ENCODE measurements around the gene ERFL.

ERFL gene

GRCh38 chr19:41887711-41888382, 40.4 kb downstream of the ERFL start:
- Histone ChIP-seq H3K9me3 (ENCODE audit: severe bottlenecking) (no peaks in the 10 kb centered on the region), H3K36me3 (ENCODE audit: low read depth) (peaks cover 38% of the 10 kb centered on the region), H3K4me1 (ENCODE audit: insufficient read depth, poor library complexity, severe bottlenecking) (peaks cover 23% of the 10 kb centered on the region), H3K4me3 (ENCODE audit: severe bottlenecking) (no peak overlapping the region), H3K27ac (ENCODE audit: poor library complexity, severe bottlenecking) (peak overlapping the region; percentile 85), H3K27me3 (ENCODE audit: insufficient read depth, poor library complexity, severe bottlenecking) (no peaks in the 10 kb centered on the region)
- ATAC-seq (ENCODE audit: low read depth) (peak; percentile 83), DNase-seq (ENCODE audit: low spot score) (peak; percentile 98)
- TF ChIP-seq, protein P1, sequence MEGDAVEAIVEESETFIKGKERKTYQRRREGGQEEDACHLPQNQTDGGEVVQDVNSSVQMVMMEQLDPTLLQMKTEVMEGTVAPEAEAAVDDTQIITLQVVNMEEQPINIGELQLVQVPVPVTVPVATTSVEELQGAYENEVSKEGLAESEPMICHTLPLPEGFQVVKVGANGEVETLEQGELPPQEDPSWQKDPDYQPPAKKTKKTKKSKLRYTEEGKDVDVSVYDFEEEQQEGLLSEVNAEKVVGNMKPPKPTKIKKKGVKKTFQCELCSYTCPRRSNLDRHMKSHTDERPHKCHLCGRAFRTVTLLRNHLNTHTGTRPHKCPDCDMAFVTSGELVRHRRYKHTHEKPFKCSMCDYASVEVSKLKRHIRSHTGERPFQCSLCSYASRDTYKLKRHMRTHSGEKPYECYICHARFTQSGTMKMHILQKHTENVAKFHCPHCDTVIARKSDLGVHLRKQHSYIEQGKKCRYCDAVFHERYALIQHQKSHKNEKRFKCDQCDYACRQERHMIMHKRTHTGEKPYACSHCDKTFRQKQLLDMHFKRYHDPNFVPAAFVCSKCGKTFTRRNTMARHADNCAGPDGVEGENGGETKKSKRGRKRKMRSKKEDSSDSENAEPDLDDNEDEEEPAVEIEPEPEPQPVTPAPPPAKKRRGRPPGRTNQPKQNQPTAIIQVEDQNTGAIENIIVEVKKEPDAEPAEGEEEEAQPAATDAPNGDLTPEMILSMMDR (IDR thresholded peaks at IDR 0.05; ENCODE audit: poor library complexity, severe bottlenecking), result peak; percentile 77

DNA sequence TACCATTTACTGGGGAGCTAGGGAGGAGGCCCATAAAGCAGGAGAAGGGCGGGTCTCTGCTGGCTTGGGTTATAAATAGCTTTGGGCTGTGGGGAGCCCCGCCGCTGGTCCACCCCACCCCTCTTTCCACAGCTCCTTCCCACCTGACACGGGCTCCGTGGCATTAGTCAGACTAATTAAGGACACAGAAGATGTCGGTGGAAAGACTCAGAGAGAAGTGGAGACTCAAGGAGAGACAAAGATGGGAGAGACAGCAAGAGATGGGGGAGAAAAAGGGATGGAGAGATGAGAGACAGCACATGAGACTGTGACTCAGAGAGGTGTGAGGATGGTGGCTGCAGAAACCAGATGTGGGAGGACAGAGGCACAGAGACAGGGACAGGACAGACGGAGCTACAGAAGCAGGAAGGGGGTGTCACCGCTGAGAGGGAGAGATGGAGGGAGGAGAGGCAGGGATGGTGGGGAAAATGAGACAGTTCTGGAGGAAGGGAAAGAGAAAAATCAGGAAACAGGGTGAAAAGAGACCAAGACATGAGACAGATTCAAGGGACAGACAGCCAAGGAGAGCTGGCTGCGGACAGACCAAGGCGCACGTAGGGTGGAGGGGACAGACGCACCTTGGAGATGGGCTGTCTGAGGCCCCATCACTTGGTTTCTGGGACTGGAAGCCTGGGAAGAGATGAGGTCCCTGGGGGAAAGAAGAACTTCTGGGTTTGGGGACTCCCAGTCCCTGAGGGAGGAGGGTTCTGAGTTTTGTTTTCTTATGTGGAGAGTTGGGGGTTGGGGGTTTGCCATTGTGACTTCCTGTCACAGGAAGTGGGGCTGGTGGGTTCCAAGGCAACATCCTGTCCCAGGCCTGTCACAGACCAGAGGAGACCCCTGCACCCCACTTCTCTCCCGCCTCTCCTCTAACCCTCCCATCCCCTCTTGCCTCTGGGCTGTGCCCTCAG, 41.2 kb downstream of the ERFL start:
- no peak overlapping the region for H3K4me3 ChIP-seq (ENCODE audit: severe bottlenecking)
- H3K9me3 ChIP-seq (ENCODE audit: severe bottlenecking), result no peaks in the 10 kb centered on the region
- peak overlapping the region; percentile 85 for H3K27ac ChIP-seq (ENCODE audit: poor library complexity, severe bottlenecking)
- TF ChIP-seq, protein P1 (IDR thresholded peaks at IDR 0.05; ENCODE audit: poor library complexity, severe bottlenecking), result no peak
- DNase-seq (ENCODE audit: low spot score) (no peak), ATAC-seq (ENCODE audit: low read depth) (no peak)
- peaks cover 23% of the 10 kb centered on the region for H3K4me1 ChIP-seq (ENCODE audit: insufficient read depth, poor library complexity, severe bottlenecking)
- H3K27me3 ChIP-seq (ENCODE audit: insufficient read depth, poor library complexity, severe bottlenecking), result no peaks in the 10 kb centered on the region
- H3K36me3 ChIP-seq (ENCODE audit: low read depth), result peaks cover 30% of the 10 kb centered on the region

GRCh38 chr19:41883821-41884733, 44.2 kb downstream of the ERFL start:
- no peaks in the 10 kb centered on the region for H3K9me3 ChIP-seq (ENCODE audit: severe bottlenecking)
- H3K4me3 ChIP-seq (ENCODE audit: severe bottlenecking), result peak overlapping the region; percentile 66
- TF ChIP-seq, protein P1 (IDR thresholded peaks at IDR 0.05; ENCODE audit: poor library complexity, severe bottlenecking), result no peak
- H3K4me1 ChIP-seq (ENCODE audit: insufficient read depth, poor library complexity, severe bottlenecking), result peaks cover 23% of the 10 kb centered on the region
- H3K27ac ChIP-seq (ENCODE audit: poor library complexity, severe bottlenecking), result peak overlapping the region; percentile 76
- ATAC-seq (ENCODE audit: low read depth) (peak; percentile 83), DNase-seq (ENCODE audit: low spot score) (peak; percentile 97)
- H3K36me3 ChIP-seq (ENCODE audit: low read depth), result peaks cover 9% of the 10 kb centered on the region
- H3K27me3 ChIP-seq (ENCODE audit: insufficient read depth, poor library complexity, severe bottlenecking), result no peaks in the 10 kb centered on the region

DNA sequence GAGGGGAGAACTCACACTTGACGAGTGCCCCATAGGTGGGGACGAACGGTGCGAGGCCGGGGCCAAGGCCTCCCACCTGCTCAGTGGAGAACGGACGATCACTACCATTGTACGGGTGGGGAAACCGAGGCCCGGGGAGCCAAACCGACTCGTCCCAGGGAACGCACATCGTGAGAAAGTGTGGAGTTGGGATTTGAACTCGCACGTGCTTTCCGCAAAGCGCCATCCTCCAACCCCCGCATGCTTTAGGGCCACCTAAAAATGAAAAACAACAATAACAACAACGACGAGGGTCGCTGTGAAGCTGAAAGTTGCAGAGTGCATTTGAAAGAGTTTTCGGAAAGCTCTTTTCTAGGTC, 44.8 kb downstream of the ERFL start:
- TF ChIP-seq, protein P1 (IDR thresholded peaks at IDR 0.05; ENCODE audit: poor library complexity, severe bottlenecking), result no peak
- H3K27ac ChIP-seq (ENCODE audit: poor library complexity, severe bottlenecking), result peak overlapping the region; percentile 76
- H3K4me3 ChIP-seq (ENCODE audit: severe bottlenecking), result peak overlapping the region; percentile 66
- ATAC-seq (ENCODE audit: low read depth) (no peak), DNase-seq (ENCODE audit: low spot score) (no peak)
- peaks cover 23% of the 10 kb centered on the region for H3K4me1 ChIP-seq (ENCODE audit: insufficient read depth, poor library complexity, severe bottlenecking)
- no peaks in the 10 kb centered on the region for H3K9me3 ChIP-seq (ENCODE audit: severe bottlenecking)
- H3K36me3 ChIP-seq (ENCODE audit: low read depth), result peaks cover 3% of the 10 kb centered on the region
- H3K27me3 ChIP-seq (ENCODE audit: insufficient read depth, poor library complexity, severe bottlenecking), result no peaks in the 10 kb centered on the region

Measured in RWPE2 (cell line).